Common myeloid progenitor, CD34-positive (primary cell): ENCODE data around the gene PELI2.

Experiments used
- CTCF ChIA-PET: fragments of 350-600 bp; sonication (Branson Sonifier 250); formaldehyde crosslinking; loops from one replicate; lab custom pipeline; 2021; ENCODE audit warnings: antibody characterized with exemption; lab: Charles Lee
- POLR2A ChIA-PET: fragments of 350-600 bp; sonication (Branson Sonifier 250); formaldehyde crosslinking; loops from one replicate; lab custom pipeline; 2021; ENCODE audit warnings: antibody characterized with exemption; lab: Charles Lee
- DNase-seq, 3 donors: peaks; one replicate each; pipeline versions ENCODE4 v3.0.0 to v3.0.0-alpha.2; 2013
- H3K27ac ChIP-seq, 2 experiments: 1 replicate in 1 of 2; 2 replicates in 1 of 2; pipeline ENCODE4 v1.7.0; 2013; ENCODE audit warnings: inconsistent platforms in 2 of 2, low read length in 2 of 2, mild to moderate bottlenecking in 2 of 2, low read depth in 1 of 2, moderate library complexity in 1 of 2; ENCODE audit not compliant: severe bottlenecking in 2 of 2, insufficient read depth in 1 of 2, poor library complexity in 1 of 2
- H3K27me3 ChIP-seq, 5 experiments: replicated peaks in 2 of 5; 1 replicate in 3 of 5; 2 replicates in 2 of 5; pipeline versions ENCODE4 v1.6.1 to v1.7.0; 2013; ENCODE audit warnings: low read length in 4 of 5, mild to moderate bottlenecking in 2 of 5, moderate library complexity in 2 of 5, inconsistent platforms in 1 of 5; ENCODE audit not compliant: insufficient read depth in 5 of 5, control insufficient read depth in 4 of 5
- H3K36me3 ChIP-seq, 4 experiments: 1 replicate in 2 of 4; 2 replicates in 2 of 4; pipeline versions ENCODE4 v1.6.1 to v1.7.0; 2013; ENCODE audit warnings: low read length in 3 of 4, control low read depth in 1 of 4, mild to moderate bottlenecking in 1 of 4; ENCODE audit not compliant: control insufficient read depth in 4 of 4, insufficient read depth in 4 of 4
- H3K4me1 ChIP-seq, 4 experiments: 1 replicate in 3 of 4; 2 replicates in 1 of 4; pipeline versions ENCODE4 v1.6.1 to v1.7.1; 2013; ENCODE audit warnings: low read length in 3 of 4, mild to moderate bottlenecking in 3 of 4, control low read depth in 1 of 4, inconsistent platforms in 1 of 4, moderate library complexity in 1 of 4; ENCODE audit not compliant: control insufficient read depth in 4 of 4, insufficient read depth in 4 of 4; ENCODE audit errors: control extremely low read depth in 1 of 4
- H3K4me3 ChIP-seq, 7 experiments: 1 replicate in 4 of 7; 2 replicates in 3 of 7; pipeline versions ENCODE4 v1.5.1 to v1.7.0; 2013; ENCODE audit warnings: mild to moderate bottlenecking in 7 of 7, low read length in 6 of 7, moderate library complexity in 6 of 7, inconsistent platforms in 2 of 7, low read depth in 2 of 7, control low read depth in 1 of 7; ENCODE audit not compliant: insufficient read depth in 4 of 7, control insufficient read depth in 1 of 7; ENCODE audit errors: extremely low read depth in 1 of 7
- H3K9me3 ChIP-seq, 5 experiments: 1 replicate in 4 of 5; 2 replicates in 1 of 5; pipeline versions ENCODE4 v1.6.1 to v1.7.1; 2013; ENCODE audit warnings: low read length in 4 of 5, mild to moderate bottlenecking in 2 of 5, inconsistent platforms in 1 of 5, low read depth in 1 of 5, moderate library complexity in 1 of 5; ENCODE audit not compliant: control insufficient read depth in 4 of 5, insufficient read depth in 2 of 5; ENCODE audit errors: control extremely low read depth in 1 of 5
- WGBS: methylation state at CpG from one replicate; pipeline ENCODE4 v1.1.5; 2013; ENCODE audit not compliant: insufficient coverage; 5-methylcytosine and 5-hydroxymethylcytosine counted together

Gene PELI2

GRCh38 chr14:56328021-56328420 is 209.8 kb downstream of the PELI2 start:
- Histone ChIP-seq H3K4me1 (peaks cover 0 to 8% (median 6%) of the 10 kb centered on the region in 4 experiments), H3K4me3 (no peak overlapping the region), H3K27me3 (no peaks in the 10 kb centered on the region), H3K36me3 (no peaks in the 10 kb centered on the region), H3K9me3 (no peaks in the 10 kb centered on the region), H3K27ac (no peak overlapping the region)
- DNase-seq, result no peak
- ChIA-PET POLR2A (no interaction called here), CTCF (interaction anchor here (1.2 kb wide), 1 partner anchor 10 kb away, joined by 3 read pairs; no protein-coding TSS in a partner anchor)
- WGBS, result 86% methylated on average over 3 of the region's 3 CpGs

GRCh38 chr14:56331592-56332216 is 213.5 kb downstream of the PELI2 start:
- H3K27ac ChIP-seq, result no peak overlapping the region
- 85% methylated on average over 4 of the region's 7 CpGs for WGBS

GRCh38 chr14:56333359-56334292 is 215.4 kb downstream of the PELI2 start:
- no peaks in the 10 kb centered on the region for H3K9me3 ChIP-seq
- peak; percentile 36 to 88 (median 78) for DNase-seq
- ChIA-PET CTCF (interaction anchor here (1.0 to 2.8 kb wide), 3 partner anchors 8 to 601 kb away, joined by 3 to 10 read pairs (median 5); no protein-coding TSS in a partner anchor), POLR2A (interaction anchor here (0.6 kb wide), 2 partner anchors 13 to 957 kb away, joined by 3 read pairs; no protein-coding TSS in a partner anchor)
- no peaks in the 10 kb centered on the region for H3K27me3 ChIP-seq
- no peak overlapping the region for H3K4me3 ChIP-seq
- WGBS, result no CpG with 5 or more reads among the region's 9 CpGs
- no peaks in the 10 kb centered on the region for H3K36me3 ChIP-seq
- H3K4me1 ChIP-seq, result peaks cover 0 to 12% (median 9%) of the 10 kb centered on the region in 4 experiments
- no peak overlapping the region for H3K27ac ChIP-seq

More at GRCh38 chr14:56331592-56332216, 213.5 kb downstream of the PELI2 start:
- Histone ChIP-seq H3K4me1 (peaks cover 0 to 15% (median 12%) of the 10 kb centered on the region in 4 experiments), H3K4me3 (no peak overlapping the region), H3K36me3 (no peaks in the 10 kb centered on the region), H3K27me3 (no peaks in the 10 kb centered on the region), H3K9me3 (no peaks in the 10 kb centered on the region)
- POLR2A ChIA-PET, result no interaction called here
- no peak for DNase-seq
- CTCF ChIA-PET, result interaction anchor here (2.3 kb wide), 1 partner anchor 8 kb away, joined by 9 read pairs; no protein-coding TSS in a partner anchor

GRCh38 chr14:56334458-56334857 is 216.2 kb downstream of the PELI2 start:
- H3K36me3 ChIP-seq, result no peaks in the 10 kb centered on the region
- POLR2A ChIA-PET, result no interaction called here

GRCh38 chr14:56338674-56339073 is 220.5 kb downstream of the PELI2 start:
- no peak overlapping the region for H3K4me3 ChIP-seq
- no peak for DNase-seq

More at GRCh38 chr14:56334458-56334857, 216.2 kb downstream of the PELI2 start:
- H3K9me3 ChIP-seq, result no peaks in the 10 kb centered on the region
- H3K27me3 ChIP-seq, result no peaks in the 10 kb centered on the region
- H3K4me1 ChIP-seq, result peaks cover 0 to 14% (median 10%) of the 10 kb centered on the region in 4 experiments
- no CpG with 5 or more reads among the region's 1 CpG for whole genome bisulfite sequencing
- CTCF ChIA-PET, result interaction anchor here (1.0 to 2.8 kb wide), 3 partner anchors 8 to 602 kb away, joined by 3 to 10 read pairs (median 5); no protein-coding TSS in a partner anchor
- no peak overlapping the region for H3K4me3 ChIP-seq
- no peak for DNase-seq
- H3K27ac ChIP-seq, result no peak overlapping the region

GRCh38 chr14:56339855-56340701 is 221.9 kb downstream of the PELI2 start:
- no peaks in the 10 kb centered on the region for H3K27me3 ChIP-seq
- ChIA-PET POLR2A (interaction anchor here (0.5 to 1.1 kb wide), 3 partner anchors 83 to 222 kb away, joined by 3 to 5 read pairs (median 4); partner anchors contain the start of gene PELI2), CTCF (interaction anchor here (0.6 to 4.6 kb wide), 47 partner anchors 10 to 654 kb away, joined by 3 to 40 read pairs (median 4); no protein-coding TSS in a partner anchor)
- 17% methylated on average over 9 of the region's 9 CpGs for WGBS
- peak; percentile 93 to 97 (median 96) for DNase-seq
- H3K4me1 ChIP-seq, result peaks cover 14 to 48% (median 43%) of the 10 kb centered on the region in 4 experiments
- H3K9me3 ChIP-seq, result no peaks in the 10 kb centered on the region
- H3K36me3 ChIP-seq, result no peaks in the 10 kb centered on the region
- H3K27ac ChIP-seq, result peak overlapping the region in 1 of 2 experiments; percentile 50
- H3K4me3 ChIP-seq, result peak overlapping the region in 1 of 7 experiments; percentile 45

More at GRCh38 chr14:56338674-56339073, 220.5 kb downstream of the PELI2 start:
- H3K9me3 ChIP-seq, result no peaks in the 10 kb centered on the region
- H3K27ac ChIP-seq, result no peak overlapping the region
- peaks cover 14 to 43% (median 41%) of the 10 kb centered on the region in 4 experiments for H3K4me1 ChIP-seq
- WGBS, result 86% methylated on average over 4 of the region's 4 CpGs
- ChIA-PET CTCF (interaction anchor here (1.0 to 3.7 kb wide), 7 partner anchors 20 to 632 kb away, joined by 3 to 15 read pairs (median 3); no protein-coding TSS in a partner anchor), POLR2A (no interaction called here)
- no peaks in the 10 kb centered on the region for H3K27me3 ChIP-seq
- no peaks in the 10 kb centered on the region for H3K36me3 ChIP-seq
